22Rv1 (cell line): ENCODE results near the gene ALG1.
"Not testable (repeated sequence)": the region's sequence is repeated elsewhere in the genome, so short reads cannot be mapped to it uniquely, and the experiment has no call there.

ENCODE experiments used
- H3K27ac ChIP-seq: fragments of 450-650 bp; 2 replicates; pipeline ENCODE4 v1.5.1; 2017
- CTCF ChIP-seq: fragments of 450-650 bp; IDR thresholded peaks from 2 replicates; pipeline ENCODE4 v1.5.1; 2017; ENCODE audit warnings: mild to moderate bottlenecking
- ZFX ChIP-seq: fragments of 450-650 bp; IDR thresholded peaks from 2 replicates; pipeline ENCODE4 v1.6.1; 2017; ENCODE audit warnings: antibody characterized with exemption, borderline replicate concordance

ALG1 gene

GRCh38 chr16:5069854-5070253 lies 1.8 kb upstream of the ALG1 start:
- no peak for TF ChIP-seq ZFX
- TF ChIP-seq CTCF, result no peak

DNA sequence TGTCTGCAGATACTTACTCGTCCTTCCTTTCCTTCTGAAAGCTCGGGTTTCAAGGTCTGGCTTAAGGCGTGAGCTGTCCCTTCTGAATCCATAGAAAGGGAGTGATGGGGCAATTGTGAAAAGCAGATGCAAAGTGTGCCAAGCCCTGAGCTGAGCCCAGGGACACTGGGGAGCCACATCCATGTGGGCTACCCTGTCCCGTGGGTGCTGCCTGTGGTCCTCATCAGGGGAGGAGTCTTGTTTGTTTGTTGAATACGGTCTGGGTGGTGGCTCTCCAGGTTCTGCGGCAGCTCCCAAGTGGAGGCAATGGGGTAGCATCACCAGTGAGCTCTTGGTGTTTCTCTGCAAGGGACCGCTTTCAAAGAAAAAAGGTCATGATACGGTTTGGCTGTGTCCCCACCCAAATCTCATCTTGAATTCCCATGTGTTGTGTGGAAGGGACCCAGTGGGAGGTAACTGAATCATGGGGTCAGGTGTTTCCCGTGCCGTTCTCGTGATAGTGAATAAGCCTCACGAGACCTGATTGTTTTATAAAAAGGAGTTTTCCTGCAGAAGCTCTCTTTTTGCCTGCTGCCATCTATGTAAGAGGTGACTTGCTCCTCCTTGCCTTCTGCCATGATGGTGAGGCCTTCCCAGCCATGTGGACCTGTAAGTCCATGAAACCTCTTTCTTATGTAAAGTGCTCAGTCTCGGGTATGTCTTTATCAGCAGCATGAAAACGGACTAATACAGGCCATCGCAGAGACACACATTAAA lies 1.0 kb upstream of the ALG1 start:
- H3K27ac ChIP-seq, result no peak overlapping the region
- TF ChIP-seq ZFX, result no peak
- TF ChIP-seq CTCF, result no peak

More at GRCh38 chr16:5069854-5070253, 1.8 kb upstream of the ALG1 start:
- no peak overlapping the region for H3K27ac ChIP-seq

DNA sequence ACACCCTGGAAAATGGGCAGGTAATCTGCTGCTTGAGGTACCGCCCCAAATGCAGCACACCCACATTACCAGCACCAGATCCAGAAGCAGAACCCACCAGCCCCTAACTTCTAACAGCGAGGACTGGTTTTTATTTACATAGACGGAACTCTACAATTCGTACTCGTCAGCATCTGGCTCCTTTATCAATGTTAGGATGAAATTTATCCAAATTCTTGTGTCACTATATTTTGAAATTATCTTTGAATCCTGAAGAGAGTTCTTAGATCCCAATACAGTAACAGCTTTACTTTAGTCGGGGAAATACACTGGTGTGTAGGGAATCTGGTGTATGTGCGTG lies 332 bp upstream of the ALG1 start:
- TF ChIP-seq CTCF (no peak), ZFX (no peak)
- H3K27ac ChIP-seq, result peak overlapping the region; percentile 84

DNA sequence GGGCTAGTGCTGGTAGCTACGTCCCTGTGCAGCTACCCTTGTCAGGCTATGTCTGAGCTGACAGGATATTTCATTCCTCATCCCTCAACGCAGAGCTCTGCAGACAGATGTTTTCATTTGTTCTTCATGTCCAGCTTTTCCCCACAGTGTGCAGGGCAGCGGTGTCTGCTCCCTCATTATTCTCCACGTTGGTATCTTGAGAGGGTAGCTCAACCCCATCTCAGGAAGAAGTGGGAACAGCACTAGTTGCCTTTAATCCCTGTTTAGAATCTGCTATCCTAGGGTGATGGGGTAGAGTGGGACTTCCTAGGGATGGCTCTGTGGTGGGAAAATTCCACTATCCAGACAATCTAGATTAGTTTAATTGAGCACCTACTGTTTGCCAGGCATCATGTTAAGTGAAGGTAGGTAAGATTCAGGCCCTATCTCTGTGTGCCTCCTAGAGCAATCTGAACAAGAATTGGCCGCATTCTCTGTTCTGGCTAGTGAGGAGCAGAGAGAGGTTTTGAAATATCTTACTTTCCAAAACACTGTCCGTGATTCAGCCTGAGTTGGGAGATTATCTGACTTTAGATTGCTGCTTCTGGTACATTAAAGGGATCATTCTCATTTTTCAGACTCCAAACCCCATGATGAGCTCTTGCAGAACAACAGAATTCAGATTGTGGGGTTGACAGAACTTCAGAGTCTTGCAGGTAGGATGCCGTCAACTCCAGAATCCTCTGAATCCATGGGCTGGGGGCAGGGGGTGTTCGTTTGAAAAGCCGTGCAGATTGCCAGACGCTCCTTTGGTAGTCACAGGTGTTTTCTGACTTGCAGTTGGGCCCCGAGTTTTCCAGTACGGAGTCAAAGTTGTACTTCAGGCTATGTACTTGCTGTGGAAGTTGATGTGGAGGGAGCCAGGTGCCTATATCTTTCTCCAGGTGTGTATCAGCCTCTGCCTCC lies 963 bp downstream of the ALG1 start:
- TF ChIP-seq CTCF (no peak), ZFX (no peak)
- H3K27ac ChIP-seq, result peak overlapping the region; percentile 84

DNA sequence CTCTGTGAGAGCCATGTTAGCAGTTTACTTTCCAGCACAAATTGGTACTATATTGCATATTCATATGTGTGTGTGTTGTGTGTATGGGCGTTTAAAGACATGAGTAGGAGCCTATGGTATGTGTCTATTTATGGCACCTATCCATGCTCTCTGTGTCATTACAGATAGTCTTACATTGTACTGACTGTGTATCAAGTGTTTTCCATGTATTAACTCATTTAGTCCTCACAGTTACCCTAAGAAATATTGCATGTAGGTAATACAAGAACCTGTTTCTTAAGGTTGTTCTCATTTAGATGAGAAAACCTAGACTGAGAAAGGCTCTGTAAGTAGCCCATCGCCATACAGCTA lies 1.6 kb downstream of the ALG1 start:
- TF ChIP-seq ZFX, result no peak
- TF ChIP-seq CTCF, result no peak
- H3K27ac ChIP-seq, result no peak overlapping the region

- H3K27ac ChIP-seq, result not testable (repeated sequence)
Measured at GRCh38 chr16:5073771-5074170, 2.1 kb downstream of the ALG1 start.

GRCh38 chr16:5075637-5076036 lies 4.0 kb downstream of the ALG1 start:
- no peak overlapping the region for H3K27ac ChIP-seq
- TF ChIP-seq ZFX (no peak), CTCF (no peak)
